GM18507 (cell line): ENCODE data around the gene ZIC5.
"Not testable (repeated sequence)": the region's sequence is repeated elsewhere in the genome, so short reads cannot be mapped to it uniquely, and the experiment has no call there.

ENCODE experiments used
- DNase-seq: peaks from one replicate; pipeline ENCODE4 v3.0.0; 2011; ENCODE audit warnings: low read depth; ENCODE audit not compliant: insufficient read length; ENCODE audit errors: extremely low spot score
- FAIRE-seq: peaks from 2 replicates; lab custom pipeline; 2011; peaks lifted over from hg19 to GRCh38; lab: Jason Lieb, UNC

Gene ZIC5

GRCh38 chr13:99947666-99948065, 23.9 kb downstream of the ZIC5 start:
- FAIRE-seq (no peak), DNase-seq (no peak)

- DNase-seq = not testable (repeated sequence)
Measured at GRCh38 chr13:99945515-99945914, 26.1 kb downstream of the ZIC5 start.

GRCh38 chr13:99944606-99945005, 27.0 kb downstream of the ZIC5 start:
- DNase-seq (no peak), FAIRE-seq (no peak)

More at GRCh38 chr13:99945515-99945914, 26.1 kb downstream of the ZIC5 start:
- not testable (repeated sequence) for FAIRE-seq

- FAIRE-seq = no peak
Measured at GRCh38 chr13:99944102-99944501, 27.5 kb downstream of the ZIC5 start.

GRCh38 chr13:99941911-99942310, 29.7 kb downstream of the ZIC5 start:
- FAIRE-seq (no peak), DNase-seq (no peak)

More at GRCh38 chr13:99944102-99944501, 27.5 kb downstream of the ZIC5 start:
- no peak for DNase-seq

GRCh38 chr13:99941086-99941485, 30.5 kb downstream of the ZIC5 start:
- DNase-seq = no peak
- no peak for FAIRE-seq

GRCh38 chr13:99938635-99939034, 32.9 kb downstream of the ZIC5 start:
- DNase-seq (no peak), FAIRE-seq (no peak)

GRCh38 chr13:99935772-99936171, 35.8 kb downstream of the ZIC5 start:
- DNase-seq = no peak
- no peak for FAIRE-seq

- no peak for DNase-seq
- no peak for FAIRE-seq
Measured at GRCh38 chr13:99932912-99933311, 38.7 kb downstream of the ZIC5 start.

- no peak for FAIRE-seq
- DNase-seq = no peak
Measured at GRCh38 chr13:99930925-99931324, 40.6 kb downstream of the ZIC5 start.

- FAIRE-seq (no peak), DNase-seq (no peak)
Measured at GRCh38 chr13:99929866-99930265, 41.7 kb downstream of the ZIC5 start.

- no peak for DNase-seq
- no peak for FAIRE-seq
Measured at GRCh38 chr13:99926014-99926731, 45.4 kb downstream of the ZIC5 start.

GRCh38 chr13:99923877-99924582, 47.5 kb downstream of the ZIC5 start:
- FAIRE-seq (no peak), DNase-seq (no peak)

- DNase-seq = no peak
Measured at GRCh38 chr13:99922631-99923404, 48.7 kb downstream of the ZIC5 start.

GRCh38 chr13:99919132-99919531, 52.4 kb downstream of the ZIC5 start:
- DNase-seq (no peak), FAIRE-seq (no peak)

More at GRCh38 chr13:99922631-99923404, 48.7 kb downstream of the ZIC5 start:
- no peak for FAIRE-seq

GRCh38 chr13:99916366-99917103, 55.0 kb downstream of the ZIC5 start:
- FAIRE-seq (peak; percentile 80), DNase-seq (peak; percentile 54)

GRCh38 chr13:99913167-99913566, 58.4 kb downstream of the ZIC5 start:
- DNase-seq = no peak

More at GRCh38 chr13:99913167-99913566, 58.4 kb downstream of the ZIC5 start:
- FAIRE-seq = no peak
